SU-DHL-6 (cell line): Measurements from ENCODE around the gene PON1.

Source experiments
- H2AFZ ChIP-seq: fragments of 200-600 bp; sonication (generic); 2 replicates; pipeline ENCODE4 v1.6.1; 2014; ENCODE audit warnings: low read depth, mild to moderate bottlenecking, moderate library complexity, mixed read lengths, antibody characterized with exemption, low read length; ENCODE audit not compliant: severe bottlenecking
- H3F3A ChIP-seq: fragments of 200-600 bp; shearing (Covaris generic); 2 replicates; pipeline ENCODE4 v1.6.0; 2016; ENCODE audit warnings: antibody characterized with exemption, mild to moderate bottlenecking; ENCODE audit not compliant: insufficient read depth
- H3K27ac ChIP-seq: fragments of 200-600 bp; sonication (generic); 2 replicates; pipeline ENCODE4 v1.5.1; 2016; ENCODE audit warnings: low read depth, mild to moderate bottlenecking, low read length, moderate library complexity, mixed read lengths
- H3K27me3 ChIP-seq: fragments of 200-600 bp; sonication (generic), shearing (Covaris generic); 2 replicates; pipeline ENCODE4 v1.6.0; 2014; ENCODE audit warnings: mild to moderate bottlenecking, low read length
- H3K36me3 ChIP-seq: fragments of 200-600 bp; sonication (generic); 2 replicates; pipeline ENCODE4 v1.6.1; 2014; ENCODE audit warnings: mild to moderate bottlenecking, low read length, mixed read lengths
- H3K4me2 ChIP-seq: fragments of 300-600, 200-600 bp; shearing (Covaris generic), sonication (generic); 2 replicates; pipeline ENCODE4 v1.6.0; 2014; ENCODE audit warnings: low read length, low read depth, mild to moderate bottlenecking; ENCODE audit not compliant: poor library complexity, severe bottlenecking
- H3K4me3 ChIP-seq: fragments of 200-600 bp; sonication (generic); 2 replicates; pipeline ENCODE4 v1.5.1; 2014; ENCODE audit warnings: antibody characterized with exemption, low read length, mild to moderate bottlenecking, mixed read lengths; ENCODE audit not compliant: insufficient read depth, poor library complexity, severe bottlenecking
- H3K79me2 ChIP-seq: fragments of 200-600 bp; sonication (generic); 2 replicates; pipeline ENCODE4 v1.6.1; 2014; ENCODE audit warnings: mild to moderate bottlenecking, low read length, moderate library complexity; ENCODE audit not compliant: insufficient read depth
- H3K9ac ChIP-seq: fragments of 200-600 bp; sonication (generic); 2 replicates; pipeline ENCODE4 v1.7.0; 2014; ENCODE audit warnings: mild to moderate bottlenecking, low read length
- H3K9me2 ChIP-seq: fragments of 200-600 bp; sonication (generic); replicated peaks from 2 replicates; pipeline ENCODE4 v1.6.1; 2014; ENCODE audit warnings: low read length; ENCODE audit not compliant: insufficient read depth
- H3K9me3 ChIP-seq: fragments of 200-600 bp; sonication (generic); 2 replicates; pipeline ENCODE4 v1.6.1; 2014; ENCODE audit warnings: low read length, mixed read lengths; ENCODE audit not compliant: insufficient read depth
- H4K20me1 ChIP-seq: fragments of 200-600 bp; sonication (generic); 2 replicates; pipeline ENCODE4 v1.6.1; 2014; ENCODE audit warnings: low read depth, mild to moderate bottlenecking, antibody characterized with exemption, low read length, moderate library complexity, mixed read lengths
- CTCF ChIP-seq: fragments of 200-600 bp; sonication (generic); IDR thresholded peaks from one replicate; pipeline ENCODE4 v1.5.1; 2017; ENCODE audit warnings: antibody characterized with exemption, mild to moderate bottlenecking, low read length, moderate library complexity; ENCODE audit not compliant: insufficient read depth, poor library complexity, severe bottlenecking
- EZH2phosphoT487 ChIP-seq: fragments of 200-600 bp; sonication (generic), shearing (Covaris generic); conservative IDR thresholded peaks from 2 replicates; pipeline ENCODE4 v1.6.1; 2018; ENCODE audit warnings: mild to moderate bottlenecking, antibody characterized with exemption, low read length, moderate library complexity, mixed read lengths

The PON1 gene

GRCh38 chr7:95255691-95256090 lies 68.6 kb downstream of the PON1 start:
- Histone ChIP-seq H3K36me3 (no peaks in the 10 kb centered on the region), H3K4me2 (no peak overlapping the region), H3K4me3 (no peak overlapping the region), H2AFZ (no peak overlapping the region), H3K9me3 (no peaks in the 10 kb centered on the region), H3K9ac (no peak overlapping the region), H4K20me1 (no peaks in the 10 kb centered on the region), H3F3A (no peaks in the 10 kb centered on the region), H3K27me3 (0 out of 2 replicates have a peak, but pooled peaks cover 2% of the 10 kb centered on the region), H3K9me2 (no peaks in the 10 kb centered on the region), H3K79me2 (no peaks in the 10 kb centered on the region), H3K27ac (no peak overlapping the region)
- TF ChIP-seq EZH2phosphoT487, result no peak
- TF ChIP-seq CTCF, result no peak

DNA sequence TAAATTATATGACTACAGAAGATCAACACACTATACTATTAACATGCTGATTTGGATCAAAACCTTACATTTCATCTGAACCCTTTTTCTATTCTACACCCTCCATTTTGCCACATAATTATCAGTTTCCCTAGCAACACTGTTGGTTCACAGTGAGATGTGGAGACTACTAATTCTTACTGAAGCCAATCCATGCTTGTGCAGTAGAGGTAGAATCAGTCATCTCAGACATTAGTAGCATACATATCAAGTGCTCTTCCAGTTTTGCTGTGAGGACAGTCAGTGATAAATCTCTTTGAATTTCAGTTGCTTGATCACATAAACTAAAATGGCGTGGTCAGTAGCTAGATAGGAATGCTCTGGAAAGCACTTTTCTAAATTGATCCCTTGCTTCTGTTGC lies 70.3 kb downstream of the PON1 start:
- Histone ChIP-seq H3K9ac (no peak overlapping the region), H3K9me3 (no peaks in the 10 kb centered on the region), H3F3A (no peaks in the 10 kb centered on the region), H4K20me1 (no peaks in the 10 kb centered on the region), H3K27me3 (0 out of 2 replicates have a peak, but pooled peaks cover 2% of the 10 kb centered on the region), H3K36me3 (no peaks in the 10 kb centered on the region), H3K9me2 (no peaks in the 10 kb centered on the region), H3K79me2 (no peaks in the 10 kb centered on the region), H3K4me2 (no peak overlapping the region), H3K27ac (no peak overlapping the region), H2AFZ (no peak overlapping the region), H3K4me3 (no peak overlapping the region)
- no peak for TF ChIP-seq EZH2phosphoT487
- TF ChIP-seq CTCF, result no peak

DNA sequence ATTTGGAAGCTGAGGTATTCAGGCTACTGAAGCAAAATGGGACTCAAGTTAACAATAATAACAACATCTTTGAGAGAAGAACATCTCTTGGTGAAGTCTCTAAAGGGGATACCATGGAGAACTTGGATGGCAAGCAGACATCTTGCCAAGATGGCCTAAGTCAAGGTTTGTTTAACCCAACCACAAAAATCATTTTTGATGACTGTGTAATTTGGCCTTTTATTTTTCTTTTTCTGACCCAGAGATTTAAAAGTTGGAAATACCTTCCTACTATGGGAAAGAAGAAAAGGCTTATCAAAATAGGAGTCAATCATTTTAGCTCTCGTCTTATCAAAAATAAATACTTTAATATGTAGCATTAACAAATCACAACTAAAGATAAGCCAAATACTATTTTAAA lies 72.4 kb downstream of the PON1 start:
- Histone ChIP-seq H3K4me3 (no peak overlapping the region), H3K9me2 (no peaks in the 10 kb centered on the region), H3K9me3 (no peaks in the 10 kb centered on the region), H3K27me3 (0 out of 2 replicates have a peak, but pooled peaks cover 2% of the 10 kb centered on the region), H3K79me2 (no peaks in the 10 kb centered on the region), H3K4me2 (no peak overlapping the region), H4K20me1 (no peaks in the 10 kb centered on the region), H3F3A (no peaks in the 10 kb centered on the region), H3K27ac (no peak overlapping the region), H3K36me3 (no peaks in the 10 kb centered on the region), H2AFZ (no peak overlapping the region), H3K9ac (no peak overlapping the region)
- TF ChIP-seq CTCF (no peak), EZH2phosphoT487 (no peak)
